Endothelial cell of umbilical vein (primary cell): ENCODE data around the gene CACNA2D2. TPM values are rescaled to one million over a fixed set of nuclear protein-coding genes. Genes with fewer than 3 reads are reported as not detected.

Experiments used
- BruUV-seq: library from RNA; stranded (reverse); fragments of 400-500 nt; replicated peaks from 2 replicates; lab custom pipeline; 2021; lab: Mats Ljungman, UMichigan
- CTCF ChIA-PET: fragments of 300-600, 350-600 bp; sonication (Branson Sonifier 250); formaldehyde crosslinking; loops from one replicate; lab custom pipeline; 2021; ENCODE audit warnings: antibody characterized with exemption, inconsistent platforms; lab: Charles Lee
- POLR2A ChIA-PET: fragments of 300-600, 350-600 bp; sonication (Branson Sonifier 250); formaldehyde crosslinking; loops from one replicate; lab custom pipeline; 2021; ENCODE audit warnings: antibody characterized with exemption, inconsistent platforms; lab: Charles Lee
- DNase-seq: peaks from one replicate; pipeline ENCODE4 v3.0.0-alpha.2; 2011; ENCODE audit warnings: low read depth, low spot score
- FAIRE-seq: peaks from 2 replicates; lab custom pipeline; 2011; peaks lifted over from hg19 to GRCh38; lab: Jason Lieb, UNC
- H2AFZ ChIP-seq: 2 replicates; pipeline ENCODE4 v1.6.0; 2012; ENCODE audit warnings: low read depth, low read length, control low read depth, inconsistent platforms
- H3K27ac ChIP-seq: 2 replicates; pipeline ENCODE4 v1.5.1; 2011; ENCODE audit warnings: low read depth, mild to moderate bottlenecking, control low read depth, low read length, moderate library complexity; ENCODE audit not compliant: insufficient read depth
- H3K27me3 ChIP-seq, 2 experiments: 2 replicates each; pipeline versions ENCODE4 v1.6.0 to v1.6.1; 2011; ENCODE audit warnings: low read length in 2 of 2, mixed read lengths in 1 of 2; ENCODE audit not compliant: control insufficient read depth in 2 of 2, insufficient read depth in 2 of 2
- H3K36me3 ChIP-seq, 2 experiments: 2 replicates in 1 of 2; 3 replicates in 1 of 2; pipeline ENCODE4 v1.5.1; 2011; ENCODE audit warnings: low read length in 2 of 2, mild to moderate bottlenecking in 1 of 2, moderate library complexity in 1 of 2; ENCODE audit not compliant: control insufficient read depth in 2 of 2, insufficient read depth in 2 of 2; ENCODE audit errors: extremely low read depth in 1 of 2
- H3K4me1 ChIP-seq: 3 replicates; pipeline ENCODE4 v1.5.1; 2011; ENCODE audit warnings: mild to moderate bottlenecking, low read length; ENCODE audit not compliant: control insufficient read depth, insufficient read depth; ENCODE audit errors: extremely low read depth
- H3K4me2 ChIP-seq: 2 replicates; pipeline ENCODE4 v1.6.1; 2011; ENCODE audit warnings: low read length, control low read depth, mixed read lengths; ENCODE audit not compliant: insufficient read depth
- H3K4me3 ChIP-seq, 3 experiments: fragments of 200-600 bp in 1 of 3; sonication (generic), shearing (Covaris generic) in 1 of 3; replicated peaks in 1 of 3; 2 replicates each; pipeline ENCODE4 v1.5.1; 2011 to 2016; ENCODE audit warnings: control low read depth in 3 of 3, low read length in 3 of 3, mild to moderate bottlenecking in 2 of 3, inconsistent platforms in 1 of 3, low read depth in 1 of 3, moderate library complexity in 1 of 3; ENCODE audit not compliant: insufficient read depth in 1 of 3
- H3K79me2 ChIP-seq: 2 replicates; pipeline ENCODE4 v1.6.0; 2012; ENCODE audit warnings: low read length, inconsistent platforms; ENCODE audit not compliant: control insufficient read depth, insufficient read depth
- H3K9ac ChIP-seq: replicated peaks from 2 replicates; pipeline ENCODE3; 2011; ENCODE audit warnings: low read length, control low read depth; ENCODE audit not compliant: insufficient read depth; ENCODE audit errors: extremely low read depth
- H3K9me1 ChIP-seq: replicated peaks from 3 replicates; pipeline ENCODE4 v1.6.0; 2011; ENCODE audit warnings: mild to moderate bottlenecking, low read length; ENCODE audit not compliant: control insufficient read depth, insufficient read depth; ENCODE audit errors: extremely low read depth
- H3K9me3 ChIP-seq: replicated peaks from 2 replicates; pipeline ENCODE4 v1.5.1; 2012; ENCODE audit warnings: low read length, inconsistent platforms; ENCODE audit not compliant: control insufficient read depth, insufficient read depth
- H4K20me1 ChIP-seq: replicated peaks from 2 replicates; pipeline ENCODE3; 2011; ENCODE audit warnings: mild to moderate bottlenecking, low read length; ENCODE audit not compliant: control insufficient read depth, insufficient read depth; ENCODE audit errors: extremely low read depth
- EZH2 ChIP-seq: IDR thresholded peaks from 2 replicates; pipeline ENCODE4 v1.6.1; 2012; ENCODE audit warnings: borderline replicate concordance, low read depth, mild to moderate bottlenecking, moderate library complexity, low read length, inconsistent platforms; ENCODE audit not compliant: severe bottlenecking
- GATA2 ChIP-seq: IDR thresholded peaks from 2 replicates; pipeline ENCODE4 v1.7.0; 2011; ENCODE audit warnings: low read depth, mild to moderate bottlenecking, moderate library complexity, mixed read lengths, low read length; ENCODE audit not compliant: insufficient read length, insufficient read depth
- JUN ChIP-seq: IDR thresholded peaks from 2 replicates; pipeline ENCODE4 v1.6.1; 2011; ENCODE audit warnings: borderline replicate concordance, low read depth; ENCODE audit not compliant: insufficient read length, insufficient read depth
- MYC ChIP-seq: IDR thresholded peaks from one replicate; pipeline ENCODE4 v1.6.1; 2011; ENCODE audit warnings: mild to moderate bottlenecking, low read depth, low read length
- POLR2A ChIP-seq: IDR thresholded peaks from 2 replicates; pipeline ENCODE4 v1.6.1; 2012; ENCODE audit warnings: low read depth, mild to moderate bottlenecking, control low read depth, low read length
- POLR2AphosphoS5 ChIP-seq: IDR thresholded peaks from 2 replicates; pipeline ENCODE4 v1.6.1; 2012; ENCODE audit warnings: low read depth, mild to moderate bottlenecking, control low read depth, low read length, moderate library complexity; ENCODE audit not compliant: insufficient read depth
- dilution Hi-C: fragments of 300-500 bp; cut with MboI; formaldehyde crosslinking; loops from one replicate; pipeline ENCODE4 v1.15.0; 2019; ENCODE audit warnings: low sequenced_read_pairs; ENCODE audit not compliant: extremely low pct_ligation_motif_present
- intact Hi-C: fragments of 100-400 bp; cut with micrococcal nuclease; formaldehyde crosslinking; loops from one replicate; pipeline ENCODE4 v1.10.0; 2022
- polyA plus RNA-seq, 4 experiments: library from polyadenylated mRNA; depleted of rRNA in 3 of 4; stranded (reverse) in 3 of 4; unstranded in 1 of 4; fragments of >200 nt; gene quantifications; 2 replicates each; pipeline versions ENCODE4 v1.2.1 to v1.2.3, GENCODE V29; 2011 to 2012; ENCODE audit warnings: missing spikeins in 1 of 4
- total RNA-seq: library from RNA; stranded (reverse); gene quantifications from 2 replicates; pipeline ENCODE4 v1.2.3, GENCODE V29; 2021
- TF ChIP-seq, protein P1 (sequence below), 2 donors: IDR thresholded peaks; 1 replicate in 1 of 2; 2 replicates in 1 of 2; pipeline ENCODE4 v1.5.1; 2011; ENCODE audit warnings: low read length in 2 of 2, mild to moderate bottlenecking in 2 of 2, moderate library complexity in 2 of 2, control low read depth in 1 of 2, inconsistent platforms in 1 of 2, low read depth in 1 of 2; ENCODE audit not compliant: insufficient read depth in 1 of 2; ENCODE audit errors: extremely low read depth in 1 of 2

The CACNA2D2 gene
- total and polyA plus RNA-seq, 2 donors (not counting 3 experiments of a cell fraction or from before 2014, with no cell fraction given): 0.15 TPM; not detected in 1

- Histone ChIP-seq H3K4me2 (no peak overlapping the region), H3K79me2 (no peaks in the 10 kb centered on the region), H3K9ac (no peak overlapping the region), H3K4me3 (no peak overlapping the region), H3K36me3 (no peaks in the 10 kb centered on the region), H3K27me3 (no peaks in the 10 kb centered on the region), H3K4me1 (no peaks in the 10 kb centered on the region), H4K20me1 (no peaks in the 10 kb centered on the region), H2AFZ (no peak overlapping the region), H3K9me1 (no peaks in the 10 kb centered on the region), H3K9me3 (no peaks in the 10 kb centered on the region), H3K27ac (no peak overlapping the region)
- TF ChIP-seq, protein P1, sequence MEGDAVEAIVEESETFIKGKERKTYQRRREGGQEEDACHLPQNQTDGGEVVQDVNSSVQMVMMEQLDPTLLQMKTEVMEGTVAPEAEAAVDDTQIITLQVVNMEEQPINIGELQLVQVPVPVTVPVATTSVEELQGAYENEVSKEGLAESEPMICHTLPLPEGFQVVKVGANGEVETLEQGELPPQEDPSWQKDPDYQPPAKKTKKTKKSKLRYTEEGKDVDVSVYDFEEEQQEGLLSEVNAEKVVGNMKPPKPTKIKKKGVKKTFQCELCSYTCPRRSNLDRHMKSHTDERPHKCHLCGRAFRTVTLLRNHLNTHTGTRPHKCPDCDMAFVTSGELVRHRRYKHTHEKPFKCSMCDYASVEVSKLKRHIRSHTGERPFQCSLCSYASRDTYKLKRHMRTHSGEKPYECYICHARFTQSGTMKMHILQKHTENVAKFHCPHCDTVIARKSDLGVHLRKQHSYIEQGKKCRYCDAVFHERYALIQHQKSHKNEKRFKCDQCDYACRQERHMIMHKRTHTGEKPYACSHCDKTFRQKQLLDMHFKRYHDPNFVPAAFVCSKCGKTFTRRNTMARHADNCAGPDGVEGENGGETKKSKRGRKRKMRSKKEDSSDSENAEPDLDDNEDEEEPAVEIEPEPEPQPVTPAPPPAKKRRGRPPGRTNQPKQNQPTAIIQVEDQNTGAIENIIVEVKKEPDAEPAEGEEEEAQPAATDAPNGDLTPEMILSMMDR (IDR thresholded peaks at IDR 0.05; ENCODE audit: extremely low read depth in 1 of 2, insufficient read depth in 1 of 2, low read depth in 1 of 2, low read length in 2 of 2): no peak
- TF ChIP-seq JUN (no peak), POLR2A (no peak), EZH2 (no peak), GATA2 (no peak)
- ChIA-PET CTCF (interaction anchor here (1.0 to 2.8 kb wide), 9 partner anchors 10 to 202 kb away, joined by 4 to 10 read pairs (median 5); partner anchors contain the start of genes CYB561D2, HEMK1 and NPRL2), POLR2A (no interaction called here)
- dilution Hi-C loops: no loop called here
- FAIRE-seq: no peak
- intact Hi-C loops: no loop called here
- BruUV-seq: no TSS peak
- DNase-seq: no peak
These were observed 45.8 kb upstream of the CACNA2D2 start for GRCh38 chr3:50549226-50549625.

DNA sequence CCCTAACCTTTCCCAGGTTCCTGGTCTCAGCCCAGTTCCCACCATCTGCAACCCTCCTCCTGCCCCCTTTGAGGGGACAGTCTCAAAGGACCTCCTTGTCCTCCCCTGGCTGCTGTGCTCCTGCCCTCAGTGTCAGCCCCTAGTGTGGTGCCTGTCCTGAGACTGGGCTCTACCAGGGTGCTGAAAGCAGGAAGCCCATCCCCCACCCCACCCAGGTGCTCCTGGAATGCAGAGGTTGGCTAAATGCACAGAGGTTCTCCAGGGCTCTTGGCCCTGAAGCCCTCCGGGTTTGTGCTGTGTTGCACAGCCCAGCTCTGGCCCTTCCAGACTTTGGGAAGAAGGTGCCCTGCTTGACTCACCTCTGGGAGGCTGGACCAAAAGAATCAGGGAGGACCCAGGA is 42.3 kb upstream of the CACNA2D2 start:
- DNase-seq (no peak), FAIRE-seq (no peak)
- Histone ChIP-seq H4K20me1 (no peaks in the 10 kb centered on the region), H2AFZ (no peak overlapping the region), H3K9me1 (no peaks in the 10 kb centered on the region), H3K79me2 (no peaks in the 10 kb centered on the region), H3K9ac (no peak overlapping the region), H3K4me1 (no peaks in the 10 kb centered on the region), H3K9me3 (no peaks in the 10 kb centered on the region), H3K27me3 (no peaks in the 10 kb centered on the region), H3K36me3 (no peaks in the 10 kb centered on the region), H3K27ac (no peak overlapping the region), H3K4me3 (no peak overlapping the region), H3K4me2 (no peak overlapping the region)
- POLR2A ChIA-PET: no interaction called here
- intact Hi-C loops (no loop called here), dilution Hi-C loops (no loop called here)
- no TSS peak for BruUV-seq
- TF ChIP-seq JUN (no peak), MYC (no peak), EZH2 (no peak), GATA2 (no peak), POLR2AphosphoS5 (no peak)
- TF ChIP-seq, protein P1 (IDR thresholded peaks at IDR 0.05; ENCODE audit: extremely low read depth in 1 of 2, insufficient read depth in 1 of 2, low read depth in 1 of 2, low read length in 2 of 2): no peak
- CTCF ChIA-PET: no interaction called here
